Esophagus muscularis mucosa (tissue), 3 donors: ENCODE results near the gene NHEJ1.

Experiments used
- EP300 ChIP-seq: sonication (generic); formaldehyde crosslinking; IDR thresholded peaks from one replicate; pipeline ENCODE4 v1.6.1; 2017; ENCODE audit warnings: antibody characterized with exemption
- TF ChIP-seq, protein P1 (sequence below), 3 experiments: fragments of 200-600 bp in 2 of 3; fragments of 450-650 bp in 1 of 3; sonication (generic) in 2 of 3; IDR thresholded peaks; one replicate each; pipeline ENCODE4 v1.5.1; 2017 to 2019; ENCODE audit warnings: antibody characterized with exemption in 3 of 3, mild to moderate bottlenecking in 2 of 3, moderate library complexity in 1 of 3

DNA sequence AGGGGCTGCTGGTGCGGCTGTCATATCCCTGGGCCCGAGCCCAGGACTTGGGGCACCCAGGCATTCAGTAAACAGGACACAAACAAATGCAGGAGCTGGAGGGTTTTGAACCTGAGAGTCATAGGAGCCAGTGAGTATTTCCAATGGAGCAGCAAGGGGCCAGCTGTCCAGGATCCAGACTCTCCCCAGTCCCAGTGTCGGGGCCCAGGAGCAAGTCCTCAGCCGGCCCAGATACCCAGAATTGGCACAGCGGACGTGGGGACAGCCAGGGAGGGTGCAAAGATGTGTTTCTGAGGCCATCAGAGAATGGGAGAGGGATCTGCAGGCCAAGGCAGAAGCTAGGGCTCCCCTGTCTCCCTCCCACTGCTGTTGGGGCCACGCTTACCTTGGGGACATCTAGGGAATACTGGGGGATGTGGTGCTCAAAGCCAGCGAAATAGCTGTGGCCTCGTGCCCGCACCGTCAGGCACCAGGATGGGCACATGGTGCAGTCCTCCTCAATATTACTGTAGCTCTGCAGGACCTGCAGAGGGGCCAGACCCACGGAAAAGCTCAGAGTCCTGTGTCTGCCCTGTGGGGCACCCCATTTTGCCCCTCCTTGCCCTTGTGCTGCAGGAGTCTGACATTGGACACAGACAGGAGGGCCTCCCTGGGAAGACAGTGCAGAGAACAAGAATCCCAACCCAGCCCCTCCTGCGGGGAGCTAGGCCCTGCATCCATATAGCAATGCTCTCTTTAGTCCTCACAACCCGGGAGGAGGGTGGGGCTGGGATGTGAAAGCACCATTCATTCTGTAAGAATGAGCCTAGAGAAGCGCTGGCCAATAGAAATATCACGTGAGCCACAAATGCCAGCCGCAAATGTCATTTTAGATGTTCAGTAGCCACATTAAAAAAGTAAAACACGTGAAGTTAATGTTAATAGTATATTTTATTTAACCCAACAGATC lies 134.7 kb downstream of the NHEJ1 start:
- TF ChIP-seq EP300 = no peak
- TF ChIP-seq, protein P1, sequence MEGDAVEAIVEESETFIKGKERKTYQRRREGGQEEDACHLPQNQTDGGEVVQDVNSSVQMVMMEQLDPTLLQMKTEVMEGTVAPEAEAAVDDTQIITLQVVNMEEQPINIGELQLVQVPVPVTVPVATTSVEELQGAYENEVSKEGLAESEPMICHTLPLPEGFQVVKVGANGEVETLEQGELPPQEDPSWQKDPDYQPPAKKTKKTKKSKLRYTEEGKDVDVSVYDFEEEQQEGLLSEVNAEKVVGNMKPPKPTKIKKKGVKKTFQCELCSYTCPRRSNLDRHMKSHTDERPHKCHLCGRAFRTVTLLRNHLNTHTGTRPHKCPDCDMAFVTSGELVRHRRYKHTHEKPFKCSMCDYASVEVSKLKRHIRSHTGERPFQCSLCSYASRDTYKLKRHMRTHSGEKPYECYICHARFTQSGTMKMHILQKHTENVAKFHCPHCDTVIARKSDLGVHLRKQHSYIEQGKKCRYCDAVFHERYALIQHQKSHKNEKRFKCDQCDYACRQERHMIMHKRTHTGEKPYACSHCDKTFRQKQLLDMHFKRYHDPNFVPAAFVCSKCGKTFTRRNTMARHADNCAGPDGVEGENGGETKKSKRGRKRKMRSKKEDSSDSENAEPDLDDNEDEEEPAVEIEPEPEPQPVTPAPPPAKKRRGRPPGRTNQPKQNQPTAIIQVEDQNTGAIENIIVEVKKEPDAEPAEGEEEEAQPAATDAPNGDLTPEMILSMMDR (IDR thresholded peaks at IDR 0.05) = no peak
